ENCODE results near the gene MRM2. TPM values are rescaled to one million over a fixed set of nuclear protein-coding genes. Genes with fewer than 3 reads are reported as not detected.

Gene MRM2
- total and polyA plus RNA-seq, 4 donors = 9.7 to 14.9 (median 11.8) TPM

DNA sequence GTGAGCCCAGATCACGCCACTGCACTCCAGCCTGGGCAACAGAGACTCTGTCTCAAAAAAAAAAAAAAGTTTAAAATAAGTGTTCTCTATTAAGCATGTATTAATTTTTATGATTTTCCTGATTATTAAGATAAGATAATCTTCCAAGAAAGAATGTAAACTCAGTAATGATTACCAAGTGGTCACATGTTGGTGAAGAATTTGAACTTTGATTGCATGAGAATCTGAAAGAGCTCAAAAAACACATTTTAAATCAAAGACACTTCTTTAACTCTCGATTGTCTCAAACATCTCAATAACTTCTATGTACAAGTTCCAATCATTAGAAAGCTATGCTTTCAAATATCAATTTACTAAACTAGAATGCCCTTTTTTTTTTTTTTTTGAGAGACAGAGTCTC, 38.4 kb upstream of the MRM2 start:
- Histone ChIP-seq H3K4me3 (ENCODE audit: low read depth in 1 of 3, low read length in 3 of 3) (no peak overlapping the region), H3K9ac (ENCODE audit: low read depth in 1 of 2, low read length in 2 of 2) (no peak overlapping the region), H3K27me3 (ENCODE audit: control insufficient read depth in 4 of 4, insufficient read depth in 4 of 4, low read length in 3 of 4) (no peaks in the 10 kb centered on the region), H3K27ac (ENCODE audit: low read depth in 1 of 2, low read length in 2 of 2) (no peak overlapping the region), H3K9me3 (ENCODE audit: control insufficient read depth in 4 of 4, low read length in 3 of 4) (no peaks in the 10 kb centered on the region), H3K4me1 (ENCODE audit: control insufficient read depth in 4 of 4, insufficient read depth in 4 of 4, low read length in 3 of 4) (peaks cover 0 to 5% (median 0%) of the 10 kb centered on the region in 4 donors), H3K36me3 (ENCODE audit: control insufficient read depth in 4 of 4, insufficient read depth in 3 of 4, low read depth in 1 of 4, low read length in 3 of 4) (peaks cover 0 to 3% (median 0%) of the 10 kb centered on the region in 4 donors)
- 67% methylated on average over 2 of the region's 2 CpGs for WGBS
- no peak for TF ChIP-seq YY1 (IDR thresholded peaks at IDR 0.05)
- TF ChIP-seq GABPA (IDR thresholded peaks at IDR 0.05 in 1 of 2, conservative IDR thresholded peaks at IDR 0.05 in 1 of 2) = no peak
- TF ChIP-seq, protein P1, sequence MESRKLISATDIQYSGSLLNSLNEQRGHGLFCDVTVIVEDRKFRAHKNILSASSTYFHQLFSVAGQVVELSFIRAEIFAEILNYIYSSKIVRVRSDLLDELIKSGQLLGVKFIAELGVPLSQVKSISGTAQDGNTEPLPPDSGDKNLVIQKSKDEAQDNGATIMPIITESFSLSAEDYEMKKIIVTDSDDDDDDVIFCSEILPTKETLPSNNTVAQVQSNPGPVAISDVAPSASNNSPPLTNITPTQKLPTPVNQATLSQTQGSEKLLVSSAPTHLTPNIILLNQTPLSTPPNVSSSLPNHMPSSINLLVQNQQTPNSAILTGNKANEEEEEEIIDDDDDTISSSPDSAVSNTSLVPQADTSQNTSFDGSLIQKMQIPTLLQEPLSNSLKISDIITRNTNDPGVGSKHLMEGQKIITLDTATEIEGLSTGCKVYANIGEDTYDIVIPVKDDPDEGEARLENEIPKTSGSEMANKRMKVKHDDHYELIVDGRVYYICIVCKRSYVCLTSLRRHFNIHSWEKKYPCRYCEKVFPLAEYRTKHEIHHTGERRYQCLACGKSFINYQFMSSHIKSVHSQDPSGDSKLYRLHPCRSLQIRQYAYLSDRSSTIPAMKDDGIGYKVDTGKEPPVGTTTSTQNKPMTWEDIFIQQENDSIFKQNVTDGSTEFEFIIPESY (IDR thresholded peaks at IDR 0.05) = no peak
- TF ChIP-seq, protein P2, sequence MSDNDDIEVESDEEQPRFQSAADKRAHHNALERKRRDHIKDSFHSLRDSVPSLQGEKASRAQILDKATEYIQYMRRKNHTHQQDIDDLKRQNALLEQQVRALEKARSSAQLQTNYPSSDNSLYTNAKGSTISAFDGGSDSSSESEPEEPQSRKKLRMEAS (IDR thresholded peaks at IDR 0.05) = no peak
- no peak for TF ChIP-seq HNF4G (IDR thresholded peaks at IDR 0.05)
- no peak for TF ChIP-seq SP1 (IDR thresholded peaks at IDR 0.05)
- TF ChIP-seq HNF4A (conservative IDR thresholded peaks at IDR 0.05) = no peak
- TF ChIP-seq EGR1 (IDR thresholded peaks at IDR 0.05; ENCODE audit: low read depth in 2 of 2) = no peak
- DNase-seq (ENCODE audit: low spot score) = no peak

DNA sequence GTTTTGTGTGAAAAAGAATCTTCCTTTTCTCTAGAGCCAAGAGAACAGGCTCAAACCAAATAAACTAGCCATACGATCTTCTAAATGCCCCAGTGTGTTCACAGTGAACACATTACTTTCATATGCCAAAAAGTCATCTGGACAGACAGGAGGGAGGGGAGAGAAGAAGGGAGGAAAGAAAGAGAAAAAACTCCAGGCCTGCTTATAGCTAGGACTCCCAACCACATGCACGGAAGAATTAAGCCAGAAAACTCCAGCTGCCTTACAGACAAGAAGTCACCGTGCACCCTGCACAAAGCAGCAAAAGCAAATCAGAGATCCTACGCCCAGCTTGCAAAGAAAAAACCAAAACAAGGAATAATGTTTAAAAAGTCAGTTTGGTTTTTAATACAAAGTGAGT, 37.9 kb upstream of the MRM2 start:
- no peak for TF ChIP-seq GABPA (IDR thresholded peaks at IDR 0.05 in 1 of 2, conservative IDR thresholded peaks at IDR 0.05 in 1 of 2)
- TF ChIP-seq, protein P2 (IDR thresholded peaks at IDR 0.05) = no peak
- no peak for TF ChIP-seq RXRA (IDR thresholded peaks at IDR 0.05)
- no peak for TF ChIP-seq SP1 (IDR thresholded peaks at IDR 0.05)
- TF ChIP-seq HNF4A (conservative IDR thresholded peaks at IDR 0.05) = no peak
- TF ChIP-seq JUND (IDR thresholded peaks at IDR 0.05) = no peak
- TF ChIP-seq, protein P3, sequence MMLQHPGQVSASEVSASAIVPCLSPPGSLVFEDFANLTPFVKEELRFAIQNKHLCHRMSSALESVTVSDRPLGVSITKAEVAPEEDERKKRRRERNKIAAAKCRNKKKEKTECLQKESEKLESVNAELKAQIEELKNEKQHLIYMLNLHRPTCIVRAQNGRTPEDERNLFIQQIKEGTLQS (IDR thresholded peaks at IDR 0.05) = no peak
- TF ChIP-seq RAD21 (IDR thresholded peaks at IDR 0.05) = no peak
- TF ChIP-seq, protein P4, sequence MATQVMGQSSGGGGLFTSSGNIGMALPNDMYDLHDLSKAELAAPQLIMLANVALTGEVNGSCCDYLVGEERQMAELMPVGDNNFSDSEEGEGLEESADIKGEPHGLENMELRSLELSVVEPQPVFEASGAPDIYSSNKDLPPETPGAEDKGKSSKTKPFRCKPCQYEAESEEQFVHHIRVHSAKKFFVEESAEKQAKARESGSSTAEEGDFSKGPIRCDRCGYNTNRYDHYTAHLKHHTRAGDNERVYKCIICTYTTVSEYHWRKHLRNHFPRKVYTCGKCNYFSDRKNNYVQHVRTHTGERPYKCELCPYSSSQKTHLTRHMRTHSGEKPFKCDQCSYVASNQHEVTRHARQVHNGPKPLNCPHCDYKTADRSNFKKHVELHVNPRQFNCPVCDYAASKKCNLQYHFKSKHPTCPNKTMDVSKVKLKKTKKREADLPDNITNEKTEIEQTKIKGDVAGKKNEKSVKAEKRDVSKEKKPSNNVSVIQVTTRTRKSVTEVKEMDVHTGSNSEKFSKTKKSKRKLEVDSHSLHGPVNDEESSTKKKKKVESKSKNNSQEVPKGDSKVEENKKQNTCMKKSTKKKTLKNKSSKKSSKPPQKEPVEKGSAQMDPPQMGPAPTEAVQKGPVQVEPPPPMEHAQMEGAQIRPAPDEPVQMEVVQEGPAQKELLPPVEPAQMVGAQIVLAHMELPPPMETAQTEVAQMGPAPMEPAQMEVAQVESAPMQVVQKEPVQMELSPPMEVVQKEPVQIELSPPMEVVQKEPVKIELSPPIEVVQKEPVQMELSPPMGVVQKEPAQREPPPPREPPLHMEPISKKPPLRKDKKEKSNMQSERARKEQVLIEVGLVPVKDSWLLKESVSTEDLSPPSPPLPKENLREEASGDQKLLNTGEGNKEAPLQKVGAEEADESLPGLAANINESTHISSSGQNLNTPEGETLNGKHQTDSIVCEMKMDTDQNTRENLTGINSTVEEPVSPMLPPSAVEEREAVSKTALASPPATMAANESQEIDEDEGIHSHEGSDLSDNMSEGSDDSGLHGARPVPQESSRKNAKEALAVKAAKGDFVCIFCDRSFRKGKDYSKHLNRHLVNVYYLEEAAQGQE (IDR thresholded peaks at IDR 0.05) = no peak
- no peak for DNase-seq (ENCODE audit: low spot score)
- Histone ChIP-seq H3K4me1 (ENCODE audit: control insufficient read depth in 4 of 4, insufficient read depth in 4 of 4, low read length in 3 of 4) (peaks cover 0 to 5% (median 0%) of the 10 kb centered on the region in 4 donors), H3K27ac (ENCODE audit: low read depth in 1 of 2, low read length in 2 of 2) (no peak overlapping the region), H3K9me3 (ENCODE audit: control insufficient read depth in 4 of 4, low read length in 3 of 4) (no peaks in the 10 kb centered on the region), H3K36me3 (ENCODE audit: control insufficient read depth in 4 of 4, insufficient read depth in 3 of 4, low read depth in 1 of 4, low read length in 3 of 4) (peaks cover 0 to 3% (median 0%) of the 10 kb centered on the region in 4 donors), H3K27me3 (ENCODE audit: control insufficient read depth in 4 of 4, insufficient read depth in 4 of 4, low read length in 3 of 4) (no peaks in the 10 kb centered on the region), H3K4me3 (ENCODE audit: low read depth in 1 of 3, low read length in 3 of 3) (no peak overlapping the region), H3K9ac (ENCODE audit: low read depth in 1 of 2, low read length in 2 of 2) (no peak overlapping the region)
- WGBS = 71% methylated on average over 4 of the region's 4 CpGs
